ENCODE results near the gene SRRM4.

SRRM4 gene

DNA sequence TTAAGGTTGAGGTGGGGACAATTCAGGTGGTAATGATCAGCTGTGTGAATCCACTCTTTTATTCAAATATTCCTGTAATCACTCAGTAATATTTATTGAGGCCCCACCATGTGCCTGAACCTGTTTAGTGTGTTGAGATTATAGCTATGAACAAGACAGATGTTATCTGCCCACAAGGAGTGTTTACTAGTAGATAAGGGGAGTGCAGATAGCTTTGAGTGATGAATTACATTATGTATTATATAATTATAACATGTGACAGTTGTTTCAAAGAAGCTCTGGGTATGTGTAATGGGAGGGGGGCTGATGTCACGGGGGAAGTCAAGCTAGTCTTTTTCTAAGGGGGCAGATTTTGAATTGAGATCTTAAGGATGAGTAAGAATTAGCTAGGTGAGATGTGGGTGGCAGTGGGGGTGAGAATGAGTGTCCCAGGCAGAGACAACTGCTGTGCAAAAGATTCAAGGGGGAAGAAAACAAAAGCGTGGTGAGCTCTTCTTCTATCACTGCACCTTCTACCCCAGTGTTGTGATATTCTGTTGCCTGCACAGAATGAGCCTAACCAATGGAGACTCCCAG is 21.3 kb upstream of the SRRM4 start:
- Histone ChIP-seq H3K27ac (ENCODE audit: poor library complexity, severe bottlenecking) (no peak overlapping the region), H3K9me3 (ENCODE audit: severe bottlenecking) (no peaks in the 10 kb centered on the region), H3K4me1 (ENCODE audit: insufficient read depth, poor library complexity, severe bottlenecking) (no peaks in the 10 kb centered on the region), H3K36me3 (ENCODE audit: low read depth) (no peaks in the 10 kb centered on the region), H3K27me3 (ENCODE audit: insufficient read depth, poor library complexity, severe bottlenecking) (no peaks in the 10 kb centered on the region), H3K4me3 (ENCODE audit: severe bottlenecking) (no peak overlapping the region)
- ATAC-seq (ENCODE audit: low read depth) (no peak), DNase-seq (ENCODE audit: low spot score) (no peak)
- no peak for TF ChIP-seq CTCF (IDR thresholded peaks at IDR 0.05; ENCODE audit: poor library complexity, severe bottlenecking)

GRCh38 chr12:118960865-118961264 is 20.5 kb upstream of the SRRM4 start:
- ATAC-seq (ENCODE audit: low read depth) (no peak), DNase-seq (ENCODE audit: low spot score) (no peak)
- no peaks in the 10 kb centered on the region for H3K36me3 ChIP-seq (ENCODE audit: low read depth)
- no peaks in the 10 kb centered on the region for H3K27me3 ChIP-seq (ENCODE audit: insufficient read depth, poor library complexity, severe bottlenecking)
- no peaks in the 10 kb centered on the region for H3K4me1 ChIP-seq (ENCODE audit: insufficient read depth, poor library complexity, severe bottlenecking)
- H3K27ac ChIP-seq (ENCODE audit: poor library complexity, severe bottlenecking), result no peak overlapping the region
- no peak overlapping the region for H3K4me3 ChIP-seq (ENCODE audit: severe bottlenecking)
- no peaks in the 10 kb centered on the region for H3K9me3 ChIP-seq (ENCODE audit: severe bottlenecking)
- no peak for TF ChIP-seq CTCF (IDR thresholded peaks at IDR 0.05; ENCODE audit: poor library complexity, severe bottlenecking)

DNA sequence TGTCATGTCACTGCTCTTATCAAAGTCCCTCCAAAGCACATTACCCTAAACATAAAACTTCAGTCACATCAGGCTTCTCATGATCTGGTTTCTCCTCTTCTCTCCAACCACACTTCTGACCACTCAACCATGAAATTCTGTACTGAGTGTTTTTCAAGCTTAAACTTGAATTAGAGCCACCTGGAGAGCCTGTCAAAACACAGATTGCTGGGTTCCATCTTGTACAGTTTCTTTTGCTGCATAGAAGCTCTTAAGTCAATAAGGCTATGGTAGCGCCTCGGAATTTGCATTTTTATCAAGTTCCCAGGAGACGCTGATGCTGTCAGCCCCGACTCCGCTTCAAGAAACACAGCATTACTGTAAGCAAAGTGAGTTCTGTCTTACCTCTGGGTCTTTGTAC is 16.4 kb upstream of the SRRM4 start:
- Histone ChIP-seq H3K27me3 (ENCODE audit: insufficient read depth, poor library complexity, severe bottlenecking) (no peaks in the 10 kb centered on the region), H3K4me1 (ENCODE audit: insufficient read depth, poor library complexity, severe bottlenecking) (no peaks in the 10 kb centered on the region), H3K36me3 (ENCODE audit: low read depth) (no peaks in the 10 kb centered on the region), H3K9me3 (ENCODE audit: severe bottlenecking) (no peaks in the 10 kb centered on the region), H3K4me3 (ENCODE audit: severe bottlenecking) (no peak overlapping the region), H3K27ac (ENCODE audit: poor library complexity, severe bottlenecking) (no peak overlapping the region)
- DNase-seq (ENCODE audit: low spot score) (no peak), ATAC-seq (ENCODE audit: low read depth) (no peak)
- TF ChIP-seq CTCF (IDR thresholded peaks at IDR 0.05; ENCODE audit: poor library complexity, severe bottlenecking), result no peak

- no peaks in the 10 kb centered on the region for H3K4me1 ChIP-seq (ENCODE audit: insufficient read depth, poor library complexity, severe bottlenecking)
- no peak for ATAC-seq (ENCODE audit: low read depth)
These were observed 10.5 kb upstream of the SRRM4 start for GRCh38 chr12:118970856-118971255.

More at GRCh38 chr12:118970856-118971255, 10.5 kb upstream of the SRRM4 start:
- no peak for TF ChIP-seq CTCF (IDR thresholded peaks at IDR 0.05; ENCODE audit: poor library complexity, severe bottlenecking)
- Histone ChIP-seq H3K27ac (ENCODE audit: poor library complexity, severe bottlenecking) (no peak overlapping the region), H3K27me3 (ENCODE audit: insufficient read depth, poor library complexity, severe bottlenecking) (no peaks in the 10 kb centered on the region), H3K9me3 (ENCODE audit: severe bottlenecking) (no peaks in the 10 kb centered on the region), H3K4me3 (ENCODE audit: severe bottlenecking) (no peak overlapping the region), H3K36me3 (ENCODE audit: low read depth) (no peaks in the 10 kb centered on the region)
- no peak for DNase-seq (ENCODE audit: low spot score)
